SU-DHL-6 (cell line): ENCODE measurements around the gene SFXN2.
"Not testable (repeated sequence)": the region's sequence is repeated elsewhere in the genome, so short reads cannot be mapped to it uniquely, and the experiment has no call there.

Source experiments
- H2AFZ ChIP-seq: fragments of 200-600 bp; sonication (generic); 2 replicates; pipeline ENCODE4 v1.6.1; 2014; ENCODE audit warnings: low read depth, mild to moderate bottlenecking, moderate library complexity, mixed read lengths, antibody characterized with exemption, low read length; ENCODE audit not compliant: severe bottlenecking
- H3F3A ChIP-seq: fragments of 200-600 bp; shearing (Covaris generic); 2 replicates; pipeline ENCODE4 v1.6.0; 2016; ENCODE audit warnings: antibody characterized with exemption, mild to moderate bottlenecking; ENCODE audit not compliant: insufficient read depth
- H3K27ac ChIP-seq: fragments of 200-600 bp; sonication (generic); 2 replicates; pipeline ENCODE4 v1.5.1; 2016; ENCODE audit warnings: low read depth, mild to moderate bottlenecking, low read length, moderate library complexity, mixed read lengths
- H3K27me3 ChIP-seq: fragments of 200-600 bp; sonication (generic), shearing (Covaris generic); 2 replicates; pipeline ENCODE4 v1.6.0; 2014; ENCODE audit warnings: mild to moderate bottlenecking, low read length
- H3K36me3 ChIP-seq: fragments of 200-600 bp; sonication (generic); 2 replicates; pipeline ENCODE4 v1.6.1; 2014; ENCODE audit warnings: mild to moderate bottlenecking, low read length, mixed read lengths
- H3K4me2 ChIP-seq: fragments of 300-600, 200-600 bp; shearing (Covaris generic), sonication (generic); 2 replicates; pipeline ENCODE4 v1.6.0; 2014; ENCODE audit warnings: low read length, low read depth, mild to moderate bottlenecking; ENCODE audit not compliant: poor library complexity, severe bottlenecking
- H3K4me3 ChIP-seq: fragments of 200-600 bp; sonication (generic); 2 replicates; pipeline ENCODE4 v1.5.1; 2014; ENCODE audit warnings: antibody characterized with exemption, low read length, mild to moderate bottlenecking, mixed read lengths; ENCODE audit not compliant: insufficient read depth, poor library complexity, severe bottlenecking
- H3K79me2 ChIP-seq: fragments of 200-600 bp; sonication (generic); 2 replicates; pipeline ENCODE4 v1.6.1; 2014; ENCODE audit warnings: mild to moderate bottlenecking, low read length, moderate library complexity; ENCODE audit not compliant: insufficient read depth
- H3K9ac ChIP-seq: fragments of 200-600 bp; sonication (generic); 2 replicates; pipeline ENCODE4 v1.7.0; 2014; ENCODE audit warnings: mild to moderate bottlenecking, low read length
- H3K9me2 ChIP-seq: fragments of 200-600 bp; sonication (generic); replicated peaks from 2 replicates; pipeline ENCODE4 v1.6.1; 2014; ENCODE audit warnings: low read length; ENCODE audit not compliant: insufficient read depth
- H3K9me3 ChIP-seq: fragments of 200-600 bp; sonication (generic); 2 replicates; pipeline ENCODE4 v1.6.1; 2014; ENCODE audit warnings: low read length, mixed read lengths; ENCODE audit not compliant: insufficient read depth
- H4K20me1 ChIP-seq: fragments of 200-600 bp; sonication (generic); 2 replicates; pipeline ENCODE4 v1.6.1; 2014; ENCODE audit warnings: low read depth, mild to moderate bottlenecking, antibody characterized with exemption, low read length, moderate library complexity, mixed read lengths
- EZH2phosphoT487 ChIP-seq: fragments of 200-600 bp; sonication (generic), shearing (Covaris generic); conservative IDR thresholded peaks from 2 replicates; pipeline ENCODE4 v1.6.1; 2018; ENCODE audit warnings: mild to moderate bottlenecking, antibody characterized with exemption, low read length, moderate library complexity, mixed read lengths
- TF ChIP-seq, protein P1 (sequence below): fragments of 200-600 bp; sonication (generic); IDR thresholded peaks from one replicate; pipeline ENCODE4 v1.5.1; 2017; ENCODE audit warnings: antibody characterized with exemption, mild to moderate bottlenecking, low read length, moderate library complexity; ENCODE audit not compliant: insufficient read depth, poor library complexity, severe bottlenecking

SFXN2 gene, protein sequence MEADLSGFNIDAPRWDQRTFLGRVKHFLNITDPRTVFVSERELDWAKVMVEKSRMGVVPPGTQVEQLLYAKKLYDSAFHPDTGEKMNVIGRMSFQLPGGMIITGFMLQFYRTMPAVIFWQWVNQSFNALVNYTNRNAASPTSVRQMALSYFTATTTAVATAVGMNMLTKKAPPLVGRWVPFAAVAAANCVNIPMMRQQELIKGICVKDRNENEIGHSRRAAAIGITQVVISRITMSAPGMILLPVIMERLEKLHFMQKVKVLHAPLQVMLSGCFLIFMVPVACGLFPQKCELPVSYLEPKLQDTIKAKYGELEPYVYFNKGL

GRCh38 chr10:102714621-102715455, at the start of gene SFXN2:
TSS of gene SFXN2 (plus strand) at chr10:102714636. CDS start at chr10:102726637, 12,001 bp downstream.
- peaks cover 38% of the 10 kb centered on the region for H3K79me2 ChIP-seq
- H3K27me3 ChIP-seq, result no peaks in the 10 kb centered on the region
- TF ChIP-seq, protein P1, sequence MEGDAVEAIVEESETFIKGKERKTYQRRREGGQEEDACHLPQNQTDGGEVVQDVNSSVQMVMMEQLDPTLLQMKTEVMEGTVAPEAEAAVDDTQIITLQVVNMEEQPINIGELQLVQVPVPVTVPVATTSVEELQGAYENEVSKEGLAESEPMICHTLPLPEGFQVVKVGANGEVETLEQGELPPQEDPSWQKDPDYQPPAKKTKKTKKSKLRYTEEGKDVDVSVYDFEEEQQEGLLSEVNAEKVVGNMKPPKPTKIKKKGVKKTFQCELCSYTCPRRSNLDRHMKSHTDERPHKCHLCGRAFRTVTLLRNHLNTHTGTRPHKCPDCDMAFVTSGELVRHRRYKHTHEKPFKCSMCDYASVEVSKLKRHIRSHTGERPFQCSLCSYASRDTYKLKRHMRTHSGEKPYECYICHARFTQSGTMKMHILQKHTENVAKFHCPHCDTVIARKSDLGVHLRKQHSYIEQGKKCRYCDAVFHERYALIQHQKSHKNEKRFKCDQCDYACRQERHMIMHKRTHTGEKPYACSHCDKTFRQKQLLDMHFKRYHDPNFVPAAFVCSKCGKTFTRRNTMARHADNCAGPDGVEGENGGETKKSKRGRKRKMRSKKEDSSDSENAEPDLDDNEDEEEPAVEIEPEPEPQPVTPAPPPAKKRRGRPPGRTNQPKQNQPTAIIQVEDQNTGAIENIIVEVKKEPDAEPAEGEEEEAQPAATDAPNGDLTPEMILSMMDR, result peak; percentile 26
- TF ChIP-seq EZH2phosphoT487, result no peak
- H3K4me2 ChIP-seq, result peak within 1 kb of the TSS; percentile 76
- H3K36me3 ChIP-seq, result no peaks in the 10 kb centered on the region
- peak within 1 kb of the TSS; percentile 75 for H3K9ac ChIP-seq
- H3K9me2 ChIP-seq, result no peaks in the 10 kb centered on the region
- peak within 1 kb of the TSS; percentile 81 for H3K4me3 ChIP-seq
- H3F3A ChIP-seq, result peaks cover 11% of the 10 kb centered on the region; the same call in 1 of the 2 replicates
- H3K27ac ChIP-seq, result peak within 1 kb of the TSS; percentile 34
- H3K9me3 ChIP-seq, result no peaks in the 10 kb centered on the region
- no peaks in the 10 kb centered on the region for H4K20me1 ChIP-seq
- H2AFZ ChIP-seq, result peak within 1 kb of the TSS; percentile 76

DNA sequence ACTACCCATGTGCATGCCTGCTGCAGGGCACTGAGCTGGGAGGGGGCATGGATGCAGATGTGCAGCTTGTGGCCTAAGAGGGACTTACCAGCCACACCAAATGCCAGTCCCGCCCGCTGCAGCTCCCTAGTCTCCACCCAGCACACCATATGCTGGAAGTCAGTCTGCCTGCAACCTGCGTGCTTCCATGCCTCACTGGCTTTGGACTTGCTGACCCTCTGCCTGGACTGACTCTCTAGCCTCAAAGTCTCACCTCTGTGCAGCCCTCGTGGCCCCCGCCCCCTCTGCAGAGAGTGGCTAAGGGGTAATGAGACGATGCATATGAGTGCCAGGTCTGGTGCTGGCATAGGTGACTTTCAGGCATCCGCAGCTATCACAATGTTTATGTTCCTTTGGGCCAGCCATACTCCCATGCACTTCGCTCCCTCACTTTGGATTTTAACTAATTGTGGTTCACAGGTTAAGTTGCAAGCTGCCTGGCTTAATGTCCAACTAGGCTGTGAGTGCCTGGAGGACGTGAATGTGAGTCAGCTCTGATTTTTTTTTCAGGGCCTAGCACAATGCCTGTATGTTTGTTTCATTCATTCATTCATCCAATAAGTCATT, 48.4 kb upstream of the SFXN2 start:
- TF ChIP-seq, protein P1, result no peak
- TF ChIP-seq EZH2phosphoT487, result no peak
- Histone ChIP-seq H3K9ac (no peak overlapping the region), H3K4me2 (no peak overlapping the region), H3K36me3 (no peaks in the 10 kb centered on the region), H3K9me2 (no peaks in the 10 kb centered on the region), H3K4me3 (no peak overlapping the region), H3K79me2 (no peaks in the 10 kb centered on the region), H3K27ac (no peak overlapping the region), H3F3A (no peaks in the 10 kb centered on the region), H4K20me1 (no peaks in the 10 kb centered on the region), H2AFZ (no peak overlapping the region), H3K9me3 (no peaks in the 10 kb centered on the region), H3K27me3 (no peaks in the 10 kb centered on the region)

GRCh38 chr10:102667411-102667810, 47.0 kb upstream of the SFXN2 start:
- not testable (repeated sequence) for H2AFZ ChIP-seq, H3F3A ChIP-seq, H3K9me2 ChIP-seq, H3K27ac ChIP-seq, H3K79me2 ChIP-seq, H3K27me3 ChIP-seq, H3K4me3 ChIP-seq, H4K20me1 ChIP-seq, H3K4me2 ChIP-seq, H3K9me3 ChIP-seq, H3K9ac ChIP-seq, H3K36me3 ChIP-seq
